Frontal cortex (tissue), 4 donors: ENCODE measurements around the gene CCDC158. TPM values are rescaled to one million over a fixed set of nuclear protein-coding genes. Genes with fewer than 3 reads are reported as not detected.

Experiments
- DNase-seq, 2 donors: peaks; one replicate each; pipeline ENCODE4 v3.0.0; 2012; ENCODE audit warnings: low spot score in 2 of 2
- FAIRE-seq: peaks from 2 replicates; lab custom pipeline; 2012; peaks lifted over from hg19 to GRCh38; lab: Jason Lieb, UNC
- total RNA-seq: library from RNA; depleted of rRNA; stranded (reverse); fragments of >200 nt; gene quantifications from one replicate; pipeline ENCODE4 v1.2.3, GENCODE V29; 2014
- donor health status: control.
- donor health status: control.
- donor health status: control.

The CCDC158 gene
- total RNA-seq, 1 donor from 2014 or later = 6.1 TPM

GRCh38 chr4:76322236-76322635 lies 98.7 kb downstream of the CCDC158 start:
- DNase-seq = no peak
- no peak for FAIRE-seq

- FAIRE-seq (no peak), DNase-seq (no peak)
Observed at GRCh38 chr4:76316131-76316530, 104.8 kb downstream of the CCDC158 start.

DNA sequence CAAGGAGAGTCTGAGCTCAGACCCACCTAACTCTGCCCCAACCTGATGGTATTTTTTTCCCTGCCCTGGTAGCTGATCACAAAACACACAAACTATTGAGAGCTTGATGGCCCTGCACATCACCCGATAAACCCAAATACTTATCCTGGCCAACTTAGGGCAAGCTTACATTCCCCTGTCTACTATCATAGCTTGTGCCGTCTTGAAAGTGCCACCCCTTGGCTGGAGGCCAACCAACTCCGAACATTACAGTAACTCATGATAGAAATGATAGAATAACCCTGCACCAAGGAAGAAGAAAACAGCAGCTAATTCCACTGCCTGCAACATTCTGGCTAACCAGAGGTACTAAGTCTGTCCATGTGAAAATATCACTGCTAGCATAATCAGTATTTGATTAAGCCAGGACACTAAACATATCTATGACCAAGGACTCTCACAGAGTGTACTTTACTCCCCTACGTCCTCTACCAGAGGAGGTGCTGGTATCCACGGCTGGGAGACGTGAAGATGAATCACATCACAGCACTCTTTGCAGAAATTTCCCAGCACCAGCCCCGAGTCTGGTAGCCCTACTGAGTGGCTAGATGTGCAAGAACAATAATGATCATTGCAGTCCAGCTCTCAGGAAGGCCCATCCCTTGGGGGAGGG lies 105.5 kb downstream of the CCDC158 start:
- DNase-seq (no peak), FAIRE-seq (no peak)

GRCh38 chr4:76313547-76313946 lies 107.4 kb downstream of the CCDC158 start:
- no peak for FAIRE-seq
- DNase-seq = no peak

- FAIRE-seq = no peak
Observed at GRCh38 chr4:76312457-76312856, 108.5 kb downstream of the CCDC158 start.

DNA sequence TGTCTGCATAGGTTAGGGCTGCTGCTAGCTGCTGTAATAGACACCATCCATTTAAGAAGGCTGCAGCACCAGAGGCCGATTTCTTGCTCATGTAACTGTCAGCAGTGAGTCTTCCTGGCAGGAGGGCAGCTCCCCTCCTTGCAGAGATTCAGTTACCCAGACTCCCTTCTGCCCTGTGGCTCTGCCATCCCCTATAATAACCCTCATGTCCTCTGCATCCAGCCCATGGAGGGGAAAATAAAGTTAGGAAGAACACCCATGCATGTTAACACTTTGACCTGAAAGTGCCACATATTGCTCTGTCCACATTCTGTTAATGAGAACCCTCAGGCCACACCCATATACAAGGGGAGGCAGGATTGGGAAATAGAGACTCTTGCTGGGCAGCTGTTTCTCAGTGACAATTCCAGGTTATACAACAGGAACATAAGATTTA lies 109.0 kb downstream of the CCDC158 start:
- no peak for FAIRE-seq
- no peak for DNase-seq

More at GRCh38 chr4:76312457-76312856, 108.5 kb downstream of the CCDC158 start:
- DNase-seq = no peak

- FAIRE-seq (no peak), DNase-seq (no peak)
Observed at GRCh38 chr4:76310683-76311082, 110.3 kb downstream of the CCDC158 start.

DNA sequence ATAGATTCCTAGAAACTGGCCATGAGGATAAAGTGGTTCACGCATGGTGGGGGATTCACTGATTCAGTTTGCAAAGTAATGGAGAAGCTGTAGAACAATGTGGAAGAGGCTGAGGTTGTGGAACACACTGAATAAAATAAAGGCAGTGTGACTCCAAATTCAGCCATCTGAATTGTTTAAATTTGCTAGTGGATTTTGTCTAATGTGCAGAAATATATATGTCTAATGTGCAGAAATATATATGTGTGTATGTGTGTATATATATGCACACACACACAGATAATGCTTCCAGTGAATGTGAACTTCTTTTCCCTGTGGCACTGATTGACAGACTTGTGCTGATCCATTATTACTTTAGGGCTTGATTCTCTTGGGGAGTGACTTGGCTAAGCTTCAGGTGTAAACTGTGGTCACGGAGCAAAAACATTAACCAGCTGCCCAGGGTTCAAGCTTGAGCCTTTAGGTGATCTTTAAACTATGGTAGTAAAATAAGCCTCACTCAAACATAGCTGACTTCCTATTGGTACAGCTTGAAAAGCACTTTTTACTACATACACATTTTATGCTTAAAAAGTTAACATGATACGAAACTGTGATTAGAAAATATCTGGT lies 110.9 kb downstream of the CCDC158 start:
- no peak for FAIRE-seq
- DNase-seq = no peak

GRCh38 chr4:76308548-76308947 lies 112.4 kb downstream of the CCDC158 start:
- FAIRE-seq = no peak
- DNase-seq = no peak

- no peak for DNase-seq
- no peak for FAIRE-seq
Observed at GRCh38 chr4:76307660-76308014, 113.3 kb downstream of the CCDC158 start.

- no peak for FAIRE-seq
Observed at GRCh38 chr4:76306882-76307659, 113.9 kb downstream of the CCDC158 start.

DNA sequence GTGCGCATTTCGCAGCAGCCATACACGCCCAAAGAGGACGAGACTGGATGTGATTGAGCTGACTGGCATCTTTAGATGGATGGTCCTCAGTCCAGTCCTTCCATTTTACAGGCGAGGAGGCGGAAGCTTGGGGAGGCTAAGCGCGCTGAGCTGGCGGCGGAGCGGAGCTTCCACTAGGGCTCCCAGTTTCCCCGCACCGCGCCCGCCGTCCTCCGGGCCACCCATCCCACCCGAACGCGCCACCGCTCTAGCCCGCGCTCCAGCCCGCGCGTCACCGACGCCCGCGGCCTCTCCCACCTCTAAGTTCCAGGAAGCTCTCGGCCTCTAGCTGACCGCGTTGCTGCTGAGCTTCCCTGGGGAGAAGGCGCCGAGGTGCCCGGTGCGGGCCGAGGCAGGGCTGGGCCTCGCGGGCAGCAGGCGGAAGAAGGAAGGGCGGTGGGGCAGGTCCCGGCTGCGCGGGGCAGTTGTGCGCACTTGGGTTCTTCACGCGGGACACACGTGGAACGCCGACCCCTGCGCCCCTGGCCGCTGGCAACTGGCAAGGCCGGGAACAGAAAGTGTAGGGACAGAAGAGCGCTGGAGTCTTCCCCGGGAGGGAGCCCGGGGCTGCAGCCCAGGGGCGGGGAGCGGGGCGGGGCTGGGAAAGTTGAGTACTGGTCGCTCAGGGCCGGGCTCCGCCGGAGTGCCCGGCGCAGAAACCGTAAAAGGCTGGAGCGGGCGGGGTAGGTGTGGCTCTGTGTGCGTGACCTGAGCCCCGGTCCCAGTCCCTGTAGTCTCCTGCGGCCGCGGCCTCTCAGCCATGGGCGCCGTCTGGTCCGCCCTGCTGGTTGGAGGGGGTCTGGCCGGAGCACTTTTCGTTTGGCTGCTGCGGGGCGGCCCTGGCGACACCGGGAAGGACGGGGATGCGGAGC lies 114.7 kb downstream of the CCDC158 start, which contains the start of gene STBD1:
STBD1 (plus strand) TSS at position 763 of the 911 bp plus-strand sequence; CDS start at position 800, 37 bp downstream.
- FAIRE-seq = no peak
- DNase-seq = peak; percentile 52 to 55

More at GRCh38 chr4:76306882-76307659, 113.9 kb downstream of the CCDC158 start:
- peak; percentile 52 to 56 for DNase-seq

DNA sequence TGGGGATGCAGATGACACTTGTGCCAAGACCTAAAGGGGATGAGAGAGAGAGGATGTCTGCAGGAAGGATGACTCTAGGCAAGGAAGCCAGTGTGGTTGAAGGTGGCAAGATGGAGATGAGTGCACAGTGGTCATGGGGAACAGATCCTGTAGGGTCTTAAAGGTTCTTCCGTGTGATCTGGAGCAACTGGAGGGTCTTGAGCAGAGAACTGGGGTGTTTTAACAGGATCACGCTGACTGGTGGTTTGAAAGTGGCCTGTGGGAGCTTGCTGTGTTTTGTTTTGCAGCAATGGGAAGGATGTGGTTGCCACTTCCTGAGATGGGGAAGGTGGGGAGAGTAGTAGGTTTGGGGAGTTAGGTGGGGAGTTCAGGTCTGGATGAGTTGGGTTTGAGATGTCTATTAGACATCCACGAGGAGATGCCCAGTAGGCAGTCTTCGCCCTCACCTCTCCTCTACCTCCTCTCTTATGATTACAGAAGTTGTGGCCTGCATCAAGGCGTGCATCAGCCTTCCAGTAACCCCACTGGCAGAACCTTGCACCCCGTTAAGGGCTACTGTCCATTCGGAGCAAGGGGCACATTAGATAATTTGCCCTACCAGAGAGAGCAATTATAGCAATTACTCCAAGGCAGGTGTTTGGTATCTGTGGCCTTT lies 115.8 kb downstream of the CCDC158 start:
- DNase-seq (no peak), FAIRE-seq (no peak)

DNA sequence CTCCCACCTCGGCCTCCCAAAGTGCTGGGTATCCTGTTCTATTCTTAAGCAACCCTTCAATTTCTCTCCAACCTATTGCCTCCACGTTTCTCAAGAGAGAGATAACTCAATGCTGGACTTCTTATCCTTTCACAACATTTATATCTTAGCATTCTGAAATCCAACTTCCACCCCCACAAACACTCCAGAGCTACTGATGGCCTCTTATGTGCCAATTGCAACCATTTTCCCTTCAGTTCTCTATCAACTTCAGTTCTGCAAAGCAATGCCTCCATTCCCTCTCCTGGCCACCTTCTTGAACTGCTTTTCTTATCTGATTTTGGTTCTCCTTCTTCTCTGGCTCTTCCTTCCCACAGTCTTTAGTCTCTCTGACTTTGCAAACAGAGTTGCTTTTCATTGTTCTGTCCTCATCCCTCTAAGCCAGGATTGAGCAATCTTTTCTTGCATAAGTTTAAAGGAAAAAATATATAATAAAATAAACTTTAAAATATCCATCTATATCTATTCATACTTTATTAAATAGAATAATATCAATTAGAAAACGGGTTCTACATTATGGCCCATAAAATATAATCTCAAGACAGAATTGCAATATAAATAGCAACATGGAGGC lies 118.0 kb downstream of the CCDC158 start:
- FAIRE-seq (no peak), DNase-seq (no peak)

GRCh38 chr4:76301775-76302162 lies 119.2 kb downstream of the CCDC158 start:
- DNase-seq (no peak), FAIRE-seq (no peak)

GRCh38 chr4:76301068-76301774 lies 119.7 kb downstream of the CCDC158 start:
- DNase-seq = peak in 1 of 2 donors; percentile 19

DNA sequence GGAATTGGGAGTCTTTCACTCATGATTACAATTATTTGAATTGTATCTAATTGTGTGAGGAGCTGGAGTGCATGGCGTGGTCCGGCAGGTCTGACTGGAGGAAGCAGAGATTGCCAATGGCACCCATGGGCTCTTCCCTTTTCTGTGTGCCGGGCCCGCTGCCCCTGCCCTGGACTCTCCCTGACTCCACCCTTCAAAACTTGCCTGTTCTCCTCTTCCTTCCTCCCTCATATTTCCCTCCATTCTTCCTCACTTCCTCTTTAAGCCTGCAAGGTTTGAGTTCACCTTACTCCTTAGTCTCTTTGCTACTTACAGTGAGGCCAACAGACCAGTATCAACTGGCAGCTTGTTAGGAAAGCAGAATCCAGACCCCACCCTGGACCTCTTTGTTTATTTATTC lies 120.9 kb downstream of the CCDC158 start:
- DNase-seq (no peak), FAIRE-seq (no peak)

More at GRCh38 chr4:76301068-76301774, 119.7 kb downstream of the CCDC158 start:
- FAIRE-seq = no peak

DNA sequence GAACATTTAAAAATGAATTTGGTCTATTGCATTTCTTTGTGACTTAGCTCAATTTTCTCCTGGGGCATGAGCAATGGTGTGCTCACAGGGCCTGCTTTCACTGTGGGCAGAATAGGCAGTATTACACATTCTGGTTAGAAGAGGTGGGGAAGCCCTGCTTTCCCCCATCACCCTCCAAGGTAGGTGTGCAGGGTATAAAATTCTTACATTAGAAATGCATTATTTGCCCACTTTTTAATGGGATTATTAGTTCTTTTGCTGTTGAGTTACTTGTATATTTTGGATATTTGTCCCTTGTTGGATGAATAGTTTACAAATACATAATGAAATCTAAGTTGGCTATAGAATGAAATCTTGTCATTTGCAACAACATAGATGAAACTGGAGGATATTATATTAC lies 122.7 kb downstream of the CCDC158 start:
- DNase-seq (no peak), FAIRE-seq (no peak)
